ENCODE data around the gene FERD3L.

Gene FERD3L

GRCh38 chr7:19098510-19098909 is 46.7 kb downstream of the FERD3L start:
- DNase-seq, result no peak

GRCh38 chr7:19097165-19098055 is 47.8 kb downstream of the FERD3L start:
- DNase-seq, result no peak

DNA sequence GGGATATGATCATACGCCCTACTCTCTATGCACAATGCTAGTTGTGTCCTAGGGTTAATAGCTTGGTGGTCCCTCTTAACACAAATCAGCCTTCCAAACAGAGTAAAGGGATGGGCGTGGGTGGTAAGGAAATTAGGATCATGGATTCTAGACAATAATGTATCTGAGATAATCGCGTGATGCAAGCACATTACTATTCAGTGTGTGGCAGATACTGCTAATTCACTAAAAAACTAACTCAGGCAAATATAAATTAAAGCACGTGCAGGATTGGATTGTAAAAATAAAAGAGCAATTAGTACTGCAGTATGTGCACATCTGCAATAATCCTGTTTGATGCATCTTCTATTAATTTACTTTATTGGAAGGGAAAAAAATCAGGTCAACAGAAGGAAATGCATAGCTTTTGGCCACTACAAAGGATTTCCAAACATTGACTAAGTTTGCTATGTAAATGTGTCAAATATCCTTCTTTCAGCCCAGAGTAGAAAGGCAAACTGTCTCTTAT is 49.8 kb downstream of the FERD3L start:
- DNase-seq, result no peak
